Ovary (tissue), 3 donors: Measurements from ENCODE around the gene SLC2A13.

ENCODE experiments used
- CTCF ChIP-seq, 3 donors: fragments of 450-650 bp in 2 of 3; fragments of 200-600 bp in 1 of 3; IDR thresholded peaks; one replicate each; pipeline versions ENCODE4 v1.5.1 to v1.8.0; 2016 to 2022; ENCODE audit warnings: antibody characterized with exemption in 3 of 3, mild to moderate bottlenecking in 1 of 3
- EP300 ChIP-seq: sonication (generic); formaldehyde crosslinking; IDR thresholded peaks from one replicate; pipeline ENCODE4 v1.6.1; 2017; ENCODE audit warnings: antibody characterized with exemption
- POLR2A ChIP-seq: fragments of 450-650 bp; IDR thresholded peaks from one replicate; pipeline ENCODE4 v1.6.1; 2017; ENCODE audit warnings: antibody characterized with exemption, mild to moderate bottlenecking, moderate library complexity
- donor health status: DM: no; HTN: no; CAD: no.

- no peak for TF ChIP-seq CTCF (IDR thresholded peaks at IDR 0.05)
- no peak for TF ChIP-seq POLR2A
- TF ChIP-seq EP300: no peak
Observed at GRCh38 chr12:39986674-39987073, 119.2 kb downstream of the SLC2A13 start.
